Stimulated activated CD4-positive, alpha-beta T cell treated with anti-CD3 and anti-CD28 coated beads, Interleukin-12 subunit alpha, Interleukin-12 subunit beta, amount 100 ng/mL, for 24 hours (primary cell): Measurements from ENCODE around the gene TPBGL.

Experiments
- DNase-seq, 2 experiments: peaks; one replicate each; pipeline ENCODE4 v3.0.0-alpha.2; 2020; ENCODE audit warnings: low read depth in 2 of 2

TPBGL gene

DNA sequence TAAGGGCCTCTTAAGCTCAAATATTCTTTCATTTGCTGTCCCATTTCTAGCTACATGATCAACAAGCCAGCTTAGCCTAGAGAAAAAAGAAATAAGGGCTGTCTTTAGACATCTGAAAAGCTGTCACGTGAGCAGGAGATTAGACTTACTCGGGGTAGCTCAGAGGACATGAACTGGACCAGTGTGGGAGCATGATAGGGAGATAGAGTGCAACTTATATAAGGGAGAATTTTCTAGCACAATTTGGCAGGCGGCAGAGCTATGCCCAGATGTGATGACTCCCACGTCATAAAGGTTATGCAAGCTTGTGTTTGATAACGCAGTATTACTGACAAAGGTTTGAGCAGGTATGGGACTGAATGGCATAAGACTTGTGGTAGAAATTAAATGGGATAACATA, 28.2 kb upstream of the TPBGL start:
- no peak for DNase-seq

DNA sequence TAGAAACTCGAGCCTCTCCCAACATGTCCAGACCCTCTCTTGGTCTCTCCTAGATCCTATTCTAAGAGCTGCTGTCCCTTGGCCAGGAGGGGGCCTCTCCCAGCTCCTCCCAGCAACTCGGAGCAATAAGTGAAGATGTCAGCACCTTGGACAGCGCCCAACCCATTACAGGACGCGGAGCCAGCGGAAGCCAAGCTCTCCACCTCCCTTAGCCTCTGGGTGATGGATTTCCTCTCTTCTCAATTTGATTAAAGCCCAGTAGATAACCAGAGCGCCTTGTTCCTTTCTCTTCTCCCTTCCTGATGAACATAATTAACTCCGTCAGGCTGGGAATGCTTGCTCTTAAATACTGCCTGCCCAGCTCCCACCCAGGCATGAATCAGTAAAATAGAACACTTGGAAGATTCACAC, 26.2 kb upstream of the TPBGL start:
- DNase-seq, result peak; percentile 40 to 78

DNA sequence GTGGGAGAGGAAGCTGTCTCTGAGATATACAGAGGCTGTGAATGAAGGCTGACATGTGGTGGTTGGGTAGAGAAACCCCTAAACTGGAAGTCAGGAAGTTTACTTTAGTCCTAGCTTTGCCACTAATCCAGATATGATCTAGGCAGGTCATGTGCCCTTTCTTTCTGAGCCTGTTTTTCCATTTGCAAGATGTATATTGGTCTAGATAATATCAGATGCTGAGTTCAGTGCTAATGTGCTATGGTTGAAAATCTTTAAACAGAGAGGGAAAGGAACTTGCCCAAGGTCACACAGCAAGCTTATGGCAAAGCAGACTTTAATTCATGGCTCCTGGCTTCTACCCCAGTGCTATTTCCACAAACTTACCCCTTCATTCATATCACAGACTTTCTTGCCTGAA, 25.7 kb upstream of the TPBGL start:
- no peak for DNase-seq

DNA sequence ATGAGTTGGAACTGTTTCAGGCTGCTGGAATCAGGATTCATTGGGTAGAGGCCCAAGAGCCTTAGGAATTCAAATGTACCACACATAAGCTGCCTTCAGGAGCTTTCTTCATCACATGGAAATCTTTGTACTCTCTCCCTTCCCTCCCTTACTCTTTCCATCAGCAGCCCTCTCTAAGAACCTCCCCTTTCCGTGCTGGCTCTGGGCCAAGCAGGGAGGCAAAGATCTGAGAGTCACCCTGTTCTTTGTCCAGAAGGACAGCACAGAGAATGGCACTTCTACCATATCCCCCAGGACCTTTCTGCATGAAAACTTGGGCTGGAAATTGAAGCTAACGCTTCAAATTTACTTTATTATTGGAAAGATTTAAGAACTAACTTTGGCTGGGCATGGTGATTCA, 20.7 kb upstream of the TPBGL start:
- no peak for DNase-seq

DNA sequence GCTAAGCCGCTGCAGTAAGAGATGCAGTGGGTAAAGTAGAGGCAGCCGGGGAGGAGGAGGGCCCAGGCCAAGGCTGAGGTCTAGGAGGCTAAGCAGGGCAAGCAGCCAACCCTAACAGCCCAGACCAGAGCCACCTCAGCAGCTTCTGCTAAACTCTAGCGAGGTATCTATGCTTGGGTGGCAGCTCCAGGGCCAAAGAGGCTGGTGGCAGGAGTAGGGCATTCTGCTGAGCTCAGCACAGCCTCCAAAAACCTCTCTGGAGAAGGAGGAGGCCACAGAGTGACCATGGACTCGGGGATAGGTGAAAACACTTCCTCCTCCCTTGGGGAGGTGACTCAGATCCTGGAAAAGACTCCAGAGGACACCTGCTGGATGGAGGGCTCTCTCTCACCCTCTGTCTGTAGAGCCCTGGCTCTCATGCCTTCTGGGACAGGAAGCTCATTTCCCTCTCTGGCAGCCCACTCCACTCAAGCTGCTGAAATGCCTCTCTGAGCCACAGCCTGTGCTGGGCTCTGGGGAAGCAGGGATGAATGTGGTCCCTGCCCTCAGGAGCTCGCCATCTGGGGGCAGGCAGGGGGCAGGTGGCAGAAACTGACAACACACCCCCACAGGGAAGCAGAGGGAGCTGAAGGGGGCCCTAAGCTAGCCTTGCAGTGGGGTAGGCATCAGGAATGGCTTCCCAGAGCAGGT, 16.5 kb upstream of the TPBGL start:
- no peak for DNase-seq

DNA sequence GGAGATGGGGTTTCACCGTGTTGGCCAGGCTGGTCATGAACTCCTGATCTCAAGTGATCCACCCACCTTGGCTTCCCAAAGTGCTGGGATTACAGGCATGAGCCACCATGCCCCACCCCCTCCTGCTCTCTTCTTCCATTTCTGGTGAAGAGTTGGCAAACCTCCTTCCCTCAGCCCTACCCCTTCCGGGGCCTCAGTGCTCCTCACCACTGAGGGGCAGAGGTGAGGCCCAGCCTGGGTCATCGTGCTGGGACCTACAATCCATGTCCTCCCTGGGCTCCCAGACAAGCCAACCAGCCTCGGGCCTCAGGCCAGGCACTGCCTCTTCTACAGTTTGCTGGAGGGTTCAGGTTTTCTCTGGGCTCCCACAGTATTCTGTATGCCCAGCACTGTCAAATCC, 14.8 kb upstream of the TPBGL start:
- no peak for DNase-seq

DNA sequence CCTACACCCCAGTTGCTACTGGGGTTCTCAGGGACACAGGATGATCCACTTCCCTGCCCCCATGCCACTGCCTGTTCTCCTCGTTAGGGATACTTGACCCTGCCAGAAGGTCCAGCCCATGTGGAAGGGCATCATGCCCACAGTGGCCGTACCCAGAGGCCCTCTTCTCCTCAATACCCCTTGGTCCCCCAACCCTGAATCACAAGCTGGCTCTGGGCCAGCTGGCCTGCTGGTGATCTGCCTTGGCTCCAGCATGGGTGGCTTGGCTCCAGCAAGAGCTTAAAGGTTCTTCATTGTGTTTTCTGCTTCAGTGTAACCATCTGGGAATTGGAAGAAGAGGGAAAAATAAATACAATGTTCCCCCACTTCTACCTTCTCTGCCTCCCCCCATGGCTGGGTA, 11.1 kb upstream of the TPBGL start:
- DNase-seq, result no peak

DNA sequence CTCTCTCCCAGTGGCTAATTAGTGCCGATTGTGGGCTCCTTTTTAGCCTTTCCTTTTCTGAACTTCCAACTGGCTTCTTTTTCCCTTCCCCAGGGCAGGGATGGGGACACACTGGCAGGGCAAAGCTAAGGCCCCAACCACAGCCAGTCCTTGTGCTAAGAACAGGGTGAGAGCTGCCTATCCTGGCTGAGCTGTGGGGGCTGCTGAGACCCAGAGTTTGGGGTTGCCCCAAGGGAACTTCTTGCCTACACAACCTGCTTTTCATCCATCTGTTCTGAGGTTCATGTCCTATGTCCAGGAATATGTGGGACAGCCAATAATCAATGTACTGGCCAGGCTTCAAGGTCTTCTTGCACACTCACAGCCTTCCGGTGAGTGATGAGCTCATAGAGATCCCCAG, 10.0 kb upstream of the TPBGL start:
- no peak for DNase-seq

DNA sequence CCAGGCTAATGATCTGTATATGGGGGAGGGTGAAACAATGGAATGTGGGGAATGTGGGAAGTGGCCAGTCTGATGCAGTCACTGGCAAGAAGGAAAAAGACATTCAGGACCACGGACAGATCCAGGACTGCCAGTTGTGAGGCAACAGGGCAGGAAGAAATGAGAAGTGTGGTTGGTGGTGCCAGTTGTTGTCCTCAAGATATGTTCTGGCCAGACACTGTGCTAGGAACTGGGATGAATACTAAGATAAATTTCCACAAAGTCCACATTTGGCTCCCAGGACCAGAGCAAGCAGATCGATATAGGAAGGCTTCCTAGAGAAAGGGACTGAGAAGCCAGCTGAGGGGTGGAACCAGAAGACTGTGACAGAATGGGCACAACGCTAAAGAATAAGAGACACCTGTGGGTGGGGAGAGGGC, 6.8 kb upstream of the TPBGL start:
- DNase-seq, result no peak

DNA sequence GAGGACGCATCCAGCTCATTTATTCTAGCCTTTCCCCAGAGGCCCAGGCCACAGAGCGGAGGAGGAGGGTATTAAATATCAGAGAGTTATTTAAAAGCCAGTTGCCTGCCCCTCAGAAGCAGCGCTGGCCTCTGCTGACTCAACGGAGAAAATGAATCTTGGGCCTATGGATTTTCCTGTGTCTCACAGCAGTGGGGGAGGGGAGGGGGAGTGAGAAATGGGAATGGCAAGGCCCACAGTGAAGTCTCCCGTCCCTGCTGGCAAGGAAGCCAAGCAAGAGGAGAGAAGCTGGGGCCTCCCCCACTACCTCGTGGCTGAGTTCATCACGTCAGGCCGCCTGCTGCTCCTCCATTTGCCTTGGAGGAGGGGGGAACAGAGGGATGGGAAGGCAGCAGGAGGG, 4.5 kb upstream of the TPBGL start:
- DNase-seq, result no peak

DNA sequence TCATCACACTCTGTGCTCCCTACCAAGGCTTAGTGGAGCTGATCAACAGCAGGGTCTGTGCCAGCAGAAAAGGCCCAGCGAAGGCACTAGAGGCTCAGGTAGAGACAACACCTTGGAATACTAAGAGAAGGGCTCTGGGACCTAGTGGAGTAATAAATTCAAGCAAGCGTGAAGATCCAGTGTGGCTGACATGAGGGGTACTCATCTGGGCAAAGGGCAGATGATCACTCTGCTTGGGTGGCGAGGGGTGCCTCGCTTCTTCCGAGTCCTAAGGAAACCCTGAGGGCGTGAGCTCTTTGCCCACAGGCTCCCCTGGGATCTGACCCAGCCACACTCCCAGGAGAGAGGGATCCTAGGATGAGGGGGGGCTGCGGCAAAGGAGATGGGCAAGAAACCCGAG, 3.5 kb upstream of the TPBGL start:
- no peak for DNase-seq

DNA sequence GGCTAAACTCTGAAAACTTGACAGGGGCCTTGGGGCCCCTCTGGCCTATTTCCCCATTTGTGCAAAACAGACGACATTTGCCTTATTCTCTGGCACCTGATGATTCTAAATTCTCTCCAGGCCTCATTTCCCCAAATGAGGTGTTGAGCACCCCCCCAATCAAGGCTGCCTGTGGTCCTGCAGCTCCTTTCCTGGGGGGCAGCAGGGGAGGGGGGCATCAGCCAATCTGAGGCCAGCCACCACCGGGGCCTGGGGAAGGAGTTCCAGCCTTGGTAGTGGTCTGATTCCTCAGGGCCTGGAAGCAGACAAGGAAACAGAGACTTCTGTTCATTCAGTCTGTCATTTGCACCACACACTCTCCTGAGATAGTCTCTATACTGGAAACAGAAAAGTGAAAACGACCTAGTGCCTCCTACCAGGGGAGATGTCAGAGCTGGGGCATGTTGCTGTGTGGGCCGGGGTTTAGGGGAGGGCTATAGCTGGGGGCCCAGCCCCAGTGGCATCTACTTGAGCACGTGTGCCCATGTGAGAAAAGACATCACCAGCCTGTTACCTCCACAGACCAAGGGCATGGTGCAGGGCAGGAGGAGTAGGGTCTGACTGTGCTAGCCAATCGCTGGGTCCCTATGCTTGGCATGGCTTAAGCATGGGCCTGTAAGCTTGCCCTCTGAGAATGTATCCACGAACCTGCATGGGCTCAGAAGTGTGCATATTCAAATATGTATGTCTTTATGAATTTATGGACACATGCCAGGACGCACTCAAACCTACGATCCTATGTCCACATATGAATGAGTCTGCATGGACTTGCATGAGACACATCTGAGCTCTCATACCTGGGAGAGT, 1.8 kb upstream of the TPBGL start:
- DNase-seq, result no peak

DNA sequence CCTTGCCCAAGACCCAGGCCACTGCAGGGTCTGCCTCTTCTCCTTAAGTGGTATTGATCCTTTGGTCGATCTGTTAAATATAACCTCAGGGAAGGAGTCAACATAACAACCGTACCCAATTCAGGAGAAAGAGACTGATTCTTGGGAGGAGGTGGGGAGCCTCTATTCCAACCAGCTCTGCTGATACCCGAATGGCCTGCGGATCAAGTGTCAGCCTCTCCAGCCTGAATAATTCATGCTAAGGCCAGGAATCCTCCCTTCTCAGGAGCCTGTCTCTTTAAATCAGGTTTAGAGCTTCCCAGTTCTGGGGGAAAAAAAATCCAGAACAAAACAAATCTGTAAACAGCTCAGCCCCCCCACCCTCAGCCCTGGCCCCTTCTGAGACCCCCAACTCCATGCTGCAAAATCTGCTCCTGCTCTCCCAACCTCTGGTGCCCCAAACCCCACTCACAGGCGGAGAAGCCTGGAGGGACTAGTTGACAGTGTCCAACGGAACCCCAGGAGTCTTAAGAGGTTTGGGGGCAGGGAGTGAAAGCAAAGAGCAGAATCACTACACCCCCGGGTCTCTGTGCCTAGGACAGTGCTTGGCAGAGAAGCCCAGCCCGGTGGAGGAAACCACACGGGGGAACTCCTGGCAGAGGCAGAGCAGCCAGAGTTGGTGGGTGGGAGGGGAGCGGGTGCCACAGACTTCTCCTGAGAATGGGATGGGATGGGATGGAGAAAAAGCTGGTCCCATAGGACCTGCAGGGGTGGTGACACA, 863 bp upstream of the TPBGL start:
- DNase-seq, result no peak

DNA sequence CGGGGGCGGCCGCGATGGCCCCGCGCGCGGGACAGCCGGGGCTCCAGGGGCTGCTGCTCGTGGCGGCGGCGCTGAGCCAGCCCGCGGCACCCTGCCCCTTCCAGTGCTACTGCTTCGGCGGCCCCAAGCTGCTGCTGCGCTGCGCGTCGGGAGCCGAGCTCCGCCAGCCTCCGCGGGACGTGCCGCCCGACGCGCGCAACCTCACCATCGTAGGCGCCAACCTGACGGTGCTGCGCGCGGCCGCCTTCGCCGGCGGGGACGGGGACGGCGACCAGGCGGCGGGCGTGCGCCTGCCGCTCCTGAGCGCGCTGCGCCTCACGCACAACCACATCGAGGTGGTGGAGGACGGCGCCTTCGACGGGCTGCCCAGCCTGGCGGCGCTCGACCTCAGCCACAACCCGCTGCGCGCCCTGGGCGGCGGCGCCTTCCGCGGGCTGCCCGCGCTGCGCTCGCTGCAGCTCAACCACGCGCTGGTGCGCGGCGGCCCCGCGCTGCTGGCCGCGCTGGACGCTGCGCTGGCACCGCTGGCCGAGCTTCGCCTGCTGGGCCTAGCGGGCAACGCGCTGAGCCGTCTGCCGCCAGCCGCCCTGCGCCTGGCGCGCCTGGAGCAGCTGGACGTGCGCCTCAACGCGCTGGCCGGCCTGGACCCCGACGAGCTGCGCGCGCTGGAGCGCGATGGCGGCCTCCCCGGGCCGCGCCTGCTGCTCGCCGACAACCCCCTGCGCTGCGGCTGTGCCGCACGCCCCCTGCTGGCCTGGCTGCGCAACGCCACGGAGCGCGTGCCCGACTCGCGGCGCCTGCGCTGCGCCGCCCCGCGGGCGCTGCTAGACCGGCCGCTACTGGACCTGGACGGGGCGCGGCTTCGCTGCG, 697 bp downstream of the TPBGL start:
- DNase-seq, result peak; percentile 78 to 79

DNA sequence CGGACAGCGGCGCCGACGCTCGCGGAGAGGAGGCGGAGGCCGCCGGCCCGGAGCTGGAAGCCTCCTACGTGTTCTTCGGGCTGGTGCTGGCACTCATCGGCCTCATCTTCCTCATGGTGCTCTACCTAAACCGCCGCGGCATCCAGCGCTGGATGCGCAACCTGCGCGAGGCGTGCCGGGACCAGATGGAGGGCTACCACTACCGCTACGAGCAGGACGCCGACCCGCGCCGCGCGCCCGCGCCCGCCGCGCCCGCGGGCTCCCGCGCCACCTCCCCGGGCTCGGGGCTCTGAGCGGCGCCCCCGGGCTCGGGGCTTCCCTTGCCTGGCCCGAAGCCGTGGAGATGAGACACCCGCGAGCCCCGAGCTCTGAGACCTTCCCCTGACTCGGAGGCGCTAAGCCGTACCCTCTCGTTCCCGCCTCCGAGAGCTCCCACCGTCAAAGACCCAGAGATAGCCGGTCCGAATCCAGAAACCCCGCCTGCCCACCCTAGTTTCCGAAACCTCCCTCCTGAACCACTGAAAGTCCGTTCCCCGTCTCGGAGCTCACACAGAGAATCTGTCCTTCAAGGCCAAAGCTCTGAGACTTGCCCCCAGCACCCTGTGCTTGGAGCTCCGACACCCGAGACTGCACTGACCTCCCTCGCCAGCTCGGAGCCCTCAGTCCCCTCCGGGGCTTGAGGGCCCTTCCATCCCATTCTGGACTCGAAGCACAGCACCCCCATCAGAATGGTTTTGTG, 1.5 kb downstream of the TPBGL start:
- DNase-seq, result no peak

DNA sequence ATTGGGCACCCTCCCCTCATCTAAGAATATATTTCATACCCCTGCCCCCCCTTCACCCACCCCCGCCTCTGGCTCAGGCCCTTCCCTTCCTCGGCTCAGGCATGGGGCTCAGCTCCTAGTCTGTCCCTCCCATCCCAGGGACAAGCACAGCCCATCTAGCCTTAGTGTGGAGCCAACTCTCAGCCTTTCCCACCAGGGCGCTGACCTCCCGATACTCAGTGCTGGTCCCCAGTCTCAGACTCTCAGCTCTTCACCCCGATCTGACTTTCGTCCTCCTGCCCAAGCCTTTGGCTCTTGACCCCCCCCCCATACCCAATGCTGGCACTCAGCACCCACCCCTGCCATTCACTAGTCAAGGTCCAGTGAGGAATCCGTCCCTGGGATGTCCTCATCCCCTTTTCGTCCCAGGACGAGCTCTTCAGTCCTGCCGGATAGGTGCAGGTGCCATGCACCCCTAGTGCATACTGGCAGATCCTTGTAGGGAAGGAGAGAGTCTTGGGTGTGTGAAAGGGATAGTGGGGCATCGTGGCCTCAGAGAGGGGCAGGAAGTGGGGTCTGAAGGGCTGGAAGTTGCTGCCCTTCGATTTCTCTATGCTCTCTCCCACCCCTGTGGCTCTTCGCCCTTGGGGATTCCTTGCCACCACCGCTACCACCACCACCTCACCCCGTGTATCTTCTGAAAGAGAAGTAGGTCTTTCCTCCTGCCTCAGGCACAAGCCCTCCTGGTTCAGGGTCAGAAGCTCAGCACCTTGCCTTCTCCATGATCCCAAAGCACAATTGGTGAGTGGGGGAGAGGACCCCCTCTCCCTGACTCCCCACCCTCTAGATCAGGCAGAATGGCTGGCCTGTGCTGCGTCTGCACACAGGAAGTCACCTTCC, 2.4 kb downstream of the TPBGL start:
- no peak for DNase-seq

DNA sequence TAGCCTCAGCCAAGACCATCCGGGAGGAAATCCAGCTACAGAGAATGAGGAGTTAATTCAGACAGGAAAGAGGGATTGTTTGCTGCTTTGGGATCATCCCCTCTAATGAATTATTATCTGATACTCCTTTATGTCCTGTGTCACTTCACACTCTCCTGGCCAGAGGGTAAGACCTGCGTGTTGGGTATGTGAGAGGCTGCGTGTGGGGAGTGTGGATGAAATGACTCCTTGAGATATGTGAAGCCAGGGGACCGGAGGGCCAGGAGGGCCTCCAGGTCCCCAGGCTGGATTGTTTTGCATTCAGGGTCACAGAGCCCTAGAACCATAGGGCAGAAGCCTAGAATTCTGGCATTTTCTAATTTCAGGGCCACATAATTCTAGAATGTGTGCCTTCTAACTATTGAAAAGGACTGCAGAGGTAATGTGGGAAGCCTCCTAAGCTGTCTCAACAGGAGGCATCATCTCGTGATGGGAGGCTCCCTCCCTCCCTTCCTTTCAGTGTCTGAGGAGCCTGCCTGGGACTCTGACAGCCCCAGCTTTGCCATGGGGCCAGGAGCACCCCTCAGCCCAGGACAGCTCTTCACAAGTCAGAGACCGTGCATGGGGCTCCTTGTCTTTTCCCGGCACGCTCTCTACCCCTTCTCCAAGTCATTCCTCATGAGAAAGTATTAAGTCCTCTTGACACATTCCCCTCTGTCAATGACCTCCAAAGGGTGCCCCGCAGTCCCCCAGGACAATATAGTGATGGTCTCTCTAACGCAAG, 3.7 kb downstream of the TPBGL start:
- no peak for DNase-seq

DNA sequence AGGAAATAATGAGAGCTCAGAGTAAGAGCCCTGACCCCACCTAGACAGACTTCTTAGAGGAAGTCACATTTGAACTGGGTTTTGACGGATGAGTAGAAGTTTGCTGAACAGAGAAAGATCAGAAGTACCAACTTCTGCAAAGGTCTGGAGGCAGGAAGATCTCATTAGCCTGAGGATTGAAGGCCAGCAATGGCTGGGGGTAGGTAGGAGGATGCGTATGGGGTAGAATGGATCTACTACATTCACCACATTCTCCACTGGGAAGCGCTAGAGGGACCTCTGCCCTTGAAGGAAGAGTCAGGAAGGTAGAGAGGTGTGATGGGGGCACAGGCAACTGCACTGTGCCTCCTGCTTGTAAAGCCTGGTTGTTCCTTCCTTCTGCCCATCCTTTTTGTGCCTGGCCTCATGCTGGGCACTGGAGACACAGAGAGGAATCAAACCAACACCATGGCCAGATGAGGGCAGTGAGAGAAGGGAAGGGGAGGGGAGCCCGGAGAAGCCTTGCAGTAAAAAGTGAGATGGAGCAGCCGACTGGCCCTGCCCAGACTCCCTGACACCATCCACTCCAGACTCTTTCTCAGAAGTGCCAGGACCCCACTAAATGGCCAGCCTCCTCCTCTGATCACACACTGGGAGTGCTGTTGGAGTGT, 4.9 kb downstream of the TPBGL start:
- DNase-seq, result no peak
